ENCODE measurements around the gene RCBTB2. TPM values are rescaled to one million over a fixed set of nuclear protein-coding genes. Genes with fewer than 3 reads are reported as not detected.

Gene RCBTB2
- total RNA-seq, 1 experiment from 2014 or later: 11.7 TPM

GRCh38 chr13:48508011-48508410, 24.9 kb downstream of the RCBTB2 start:
- no peak overlapping the region for H4K5ac ChIP-seq (ENCODE audit: insufficient read length, low read depth, low read length)
- H2BK12ac ChIP-seq (ENCODE audit: insufficient read length, low read depth, low read length): no peak overlapping the region
- no peak overlapping the region for H4K91ac ChIP-seq (ENCODE audit: insufficient read length, low read depth, low read length)
- H3K14ac ChIP-seq (ENCODE audit: insufficient read depth, low read length): no peak overlapping the region
- DNase-seq: no peak
- TF ChIP-seq CTCF (conservative IDR thresholded peaks at IDR 0.05): no peak
- H3K4me1 Mint-ChIP-seq: peaks cover 12 to 14% of the 10 kb centered on the region in 2 experiments
- no peaks in the 10 kb centered on the region for H3K79me1 ChIP-seq (ENCODE audit: insufficient read depth, low read depth, low read length, poor library complexity, severe bottlenecking)
- no peak overlapping the region for H2AK5ac ChIP-seq (ENCODE audit: insufficient read length, low read length)
- no peak overlapping the region for H4K8ac ChIP-seq (replicated peaks; ENCODE audit: insufficient read length, low read depth, low read length)
- H3K27ac Mint-ChIP-seq: no peak overlapping the region; a peak in 1 of 7 replicates
- no CpG with 5 or more reads among the region's 6 CpGs for WGBS (ENCODE audit: extremely low coverage, insufficient read length, low lambda C conversion rate)
- no peak overlapping the region for H3K9ac ChIP-seq (ENCODE audit: extremely low read depth, insufficient read length, low read length)
- no peak overlapping the region for H2BK15ac ChIP-seq (ENCODE audit: low read depth, low read length)
- no peaks in the 10 kb centered on the region for H3K27me3 ChIP-seq (ENCODE audit: insufficient read depth, low read length)
- H3T11ph ChIP-seq (ENCODE audit: low read length): no peak overlapping the region
- no peaks in the 10 kb centered on the region for H4K20me1 ChIP-seq (ENCODE audit: control insufficient read depth, insufficient read depth, insufficient read length)
- H2BK5ac ChIP-seq (ENCODE audit: insufficient read length, low read length): no peak overlapping the region
- no peaks in the 10 kb centered on the region for H3K27me3 Mint-ChIP-seq (ENCODE audit: low read depth)
- no peak overlapping the region for H3K56ac ChIP-seq (ENCODE audit: insufficient read length, low read depth, low read length)
- no peak overlapping the region for H2BK20ac ChIP-seq (ENCODE audit: low read depth, low read length, poor library complexity, severe bottlenecking)
- H3K23me2 ChIP-seq (ENCODE audit: insufficient read length, low read depth, low read length, poor library complexity, severe bottlenecking): no peaks in the 10 kb centered on the region
- no peak overlapping the region for H3K23ac ChIP-seq (ENCODE audit: insufficient read length, low read depth, low read length)
- H3K4me2 ChIP-seq (ENCODE audit: insufficient read depth, insufficient read length, low read length): no peak overlapping the region
- no peak overlapping the region for H3K4me3 Mint-ChIP-seq
- H3K27ac ChIP-seq (ENCODE audit: insufficient read length, low read depth, low read length): no peak overlapping the region
- H2AFZ ChIP-seq (ENCODE audit: low read length): no peak overlapping the region
- no peak overlapping the region for H3K4ac ChIP-seq (ENCODE audit: low read depth, low read length)
- no peaks in the 10 kb centered on the region for H3K9me3 Mint-ChIP-seq
- H2BK120ac ChIP-seq (ENCODE audit: low read depth, low read length, poor library complexity, severe bottlenecking): no peak overlapping the region
- H3K36me3 Mint-ChIP-seq (ENCODE audit: insufficient read depth in 1 of 3, low read depth in 3 of 3): peaks cover 0 to 5% (median 0%) of the 10 kb centered on the region in 3 experiments; a peak in 2 of 7 replicates
- no peak overlapping the region for H3K18ac ChIP-seq (ENCODE audit: insufficient read length, low read depth, low read length)
- H3K4me1 ChIP-seq (ENCODE audit: insufficient read depth, low read length): peaks cover 2% of the 10 kb centered on the region; the same call in 1 of the 2 replicates
- no peaks in the 10 kb centered on the region for H3K79me2 ChIP-seq (ENCODE audit: insufficient read depth, low read length)
- no peaks in the 10 kb centered on the region for H3K9me3 ChIP-seq (ENCODE audit: control insufficient read depth, low read depth, low read length)

All from H9 (cell line).